Chondrocyte (in vitro differentiated cells): ENCODE results near the gene ADSS1. TPM values are rescaled to one million over a fixed set of nuclear protein-coding genes. Genes with fewer than 3 reads are reported as not detected.
A peak's percentile ranks its signal among the peaks of the same experiment; 100 is the strongest.

ENCODE experiments used
- DNase-seq: peaks from one replicate; pipeline ENCODE4 v3.0.0; 2021; ENCODE audit warnings: mixed read lengths, low spot score
- H3K27ac Mint-ChIP-seq: one replicate; pipeline ENCODE4 v1.8.0; 2021; ENCODE audit warnings: mild to moderate bottlenecking, moderate library complexity, mixed read lengths; ENCODE audit not compliant: unreplicated experiment
- H3K27me3 Mint-ChIP-seq: 2 replicates; pipeline ENCODE4 v1.8.0; 2021; ENCODE audit warnings: low read depth, mixed read lengths
- H3K36me3 Mint-ChIP-seq: 2 replicates; pipeline ENCODE4 v1.8.0; 2021; ENCODE audit warnings: low read depth, mixed read lengths
- H3K4me1 Mint-ChIP-seq: 2 replicates; pipeline ENCODE4 v1.8.0; 2021; ENCODE audit warnings: low read depth, mild to moderate bottlenecking, mixed read lengths
- H3K4me3 Mint-ChIP-seq: one replicate; pipeline ENCODE4 v1.8.0; 2021; ENCODE audit warnings: mild to moderate bottlenecking, moderate library complexity, mixed read lengths; ENCODE audit not compliant: unreplicated experiment
- H3K9me3 Mint-ChIP-seq: 2 replicates; pipeline ENCODE4 v1.8.0; 2021; ENCODE audit warnings: low read depth, mixed read lengths
- total RNA-seq: library from RNA; stranded (reverse); gene quantifications from 3 replicates; pipeline ENCODE4 v1.2.1, GENCODE V29; 2021
- TF ChIP-seq, protein P1 (sequence below): fragments of 200-600 bp; sonication (generic); IDR thresholded peaks from 2 replicates; pipeline ENCODE4 v1.5.0; 2021; ENCODE audit warnings: antibody characterized with exemption, mild to moderate bottlenecking, moderate library complexity

Gene ADSS1
- total RNA-seq, 1 donor from 2014 or later: 7.1 TPM

DNA sequence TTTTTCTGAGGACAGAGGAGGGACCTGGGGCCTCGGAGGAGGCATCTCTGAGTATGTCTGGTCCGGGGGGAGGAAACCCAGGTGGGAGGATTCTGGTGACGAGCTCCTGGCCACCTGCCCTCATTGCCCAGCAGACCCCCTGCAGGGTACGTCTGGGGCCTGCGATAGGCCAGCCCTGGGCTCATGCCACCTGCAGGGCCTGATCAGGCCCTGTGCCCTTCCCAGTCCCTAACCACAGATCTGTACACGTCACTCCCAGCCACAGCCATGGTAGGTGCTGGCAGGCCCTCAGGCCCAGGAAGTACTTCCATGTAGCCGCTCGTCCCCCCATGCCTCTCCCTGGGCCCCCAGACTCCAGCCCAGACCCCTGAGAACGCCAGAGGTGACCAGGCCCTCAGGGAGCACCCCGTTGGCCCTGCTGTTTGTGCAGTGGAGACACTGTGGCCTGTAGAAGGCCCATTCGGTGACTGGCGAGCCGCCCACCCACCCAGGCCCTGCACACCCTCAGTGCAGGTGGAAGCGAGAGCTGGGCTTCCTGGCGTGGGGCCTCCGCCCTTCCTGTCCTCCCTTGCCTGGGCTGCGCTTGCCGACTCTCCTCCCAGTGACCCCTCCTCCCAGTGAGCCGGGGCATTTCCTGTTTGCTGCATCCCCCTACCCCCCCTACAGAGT is 28.9 kb upstream of the ADSS1 start:
- Mint-ChIP-seq H3K4me3 (no peak overlapping the region), H3K36me3 (peaks cover 5% of the 10 kb centered on the region), H3K9me3 (no peaks in the 10 kb centered on the region), H3K27me3 (no peaks in the 10 kb centered on the region), H3K27ac (no peak overlapping the region), H3K4me1 (peaks cover 68% of the 10 kb centered on the region)
- DNase-seq: no peak
- TF ChIP-seq, protein P1, sequence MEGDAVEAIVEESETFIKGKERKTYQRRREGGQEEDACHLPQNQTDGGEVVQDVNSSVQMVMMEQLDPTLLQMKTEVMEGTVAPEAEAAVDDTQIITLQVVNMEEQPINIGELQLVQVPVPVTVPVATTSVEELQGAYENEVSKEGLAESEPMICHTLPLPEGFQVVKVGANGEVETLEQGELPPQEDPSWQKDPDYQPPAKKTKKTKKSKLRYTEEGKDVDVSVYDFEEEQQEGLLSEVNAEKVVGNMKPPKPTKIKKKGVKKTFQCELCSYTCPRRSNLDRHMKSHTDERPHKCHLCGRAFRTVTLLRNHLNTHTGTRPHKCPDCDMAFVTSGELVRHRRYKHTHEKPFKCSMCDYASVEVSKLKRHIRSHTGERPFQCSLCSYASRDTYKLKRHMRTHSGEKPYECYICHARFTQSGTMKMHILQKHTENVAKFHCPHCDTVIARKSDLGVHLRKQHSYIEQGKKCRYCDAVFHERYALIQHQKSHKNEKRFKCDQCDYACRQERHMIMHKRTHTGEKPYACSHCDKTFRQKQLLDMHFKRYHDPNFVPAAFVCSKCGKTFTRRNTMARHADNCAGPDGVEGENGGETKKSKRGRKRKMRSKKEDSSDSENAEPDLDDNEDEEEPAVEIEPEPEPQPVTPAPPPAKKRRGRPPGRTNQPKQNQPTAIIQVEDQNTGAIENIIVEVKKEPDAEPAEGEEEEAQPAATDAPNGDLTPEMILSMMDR: no peak

DNA sequence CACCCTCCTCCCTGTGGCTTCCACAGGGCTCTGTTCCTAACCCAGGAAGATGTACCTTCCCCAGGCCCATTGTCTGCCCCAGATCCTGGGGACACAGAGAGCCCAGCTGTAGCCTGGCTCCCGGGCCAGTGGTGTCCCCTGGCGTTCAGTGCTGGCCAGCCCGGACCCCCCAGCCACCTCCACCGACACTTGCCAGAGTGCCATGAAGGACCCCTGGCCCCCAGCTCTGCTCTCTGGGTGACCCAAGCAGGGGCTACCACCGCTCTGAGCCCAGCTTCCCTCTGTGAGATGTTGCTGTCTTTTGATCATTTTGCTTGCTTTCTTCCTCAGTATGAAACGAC is 28.4 kb upstream of the ADSS1 start:
- no peaks in the 10 kb centered on the region for H3K9me3 Mint-ChIP-seq
- TF ChIP-seq, protein P1: no peak
- no peaks in the 10 kb centered on the region for H3K27me3 Mint-ChIP-seq
- no peak for DNase-seq
- H3K4me3 Mint-ChIP-seq: no peak overlapping the region
- peaks cover 66% of the 10 kb centered on the region for H3K4me1 Mint-ChIP-seq
- no peak overlapping the region for H3K27ac Mint-ChIP-seq
- peaks cover 5% of the 10 kb centered on the region for H3K36me3 Mint-ChIP-seq

DNA sequence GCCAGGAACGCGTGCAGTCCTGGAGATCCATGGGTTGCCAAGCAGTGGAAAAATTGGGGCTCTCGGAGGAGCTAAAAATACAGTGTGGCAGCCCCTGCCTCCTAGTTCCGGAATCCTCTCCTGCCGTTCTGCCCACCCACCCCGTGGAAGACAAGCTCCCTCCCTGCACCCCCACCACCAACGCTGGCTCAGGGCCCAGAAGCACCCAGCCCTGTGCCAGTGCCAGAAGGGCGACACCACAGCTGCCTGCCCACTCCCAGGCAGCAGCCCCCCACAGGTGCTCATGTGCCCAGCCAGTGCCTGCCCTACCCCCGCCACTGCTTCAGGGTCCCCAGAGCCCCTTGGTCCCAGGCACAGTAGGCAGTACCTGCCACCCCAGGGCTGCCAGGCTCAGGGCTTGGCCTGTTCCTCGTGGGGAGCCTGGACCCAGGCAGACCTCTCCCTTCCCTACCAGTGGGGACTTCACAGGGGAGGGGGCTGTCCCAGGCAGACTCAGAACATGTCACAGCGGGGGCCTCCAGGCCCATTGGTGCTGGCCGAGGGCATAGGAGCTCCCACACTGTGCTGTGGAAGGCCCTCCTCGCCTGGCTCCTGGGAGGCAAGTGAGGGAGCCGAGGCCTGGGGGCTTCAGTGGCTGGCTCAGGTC is 27.2 kb upstream of the ADSS1 start:
- H3K9me3 Mint-ChIP-seq: no peaks in the 10 kb centered on the region
- peaks cover 56% of the 10 kb centered on the region for H3K4me1 Mint-ChIP-seq
- DNase-seq: no peak
- no peak overlapping the region for H3K27ac Mint-ChIP-seq
- H3K27me3 Mint-ChIP-seq: no peaks in the 10 kb centered on the region
- no peak overlapping the region for H3K4me3 Mint-ChIP-seq
- peaks cover 5% of the 10 kb centered on the region for H3K36me3 Mint-ChIP-seq
- TF ChIP-seq, protein P1: no peak

DNA sequence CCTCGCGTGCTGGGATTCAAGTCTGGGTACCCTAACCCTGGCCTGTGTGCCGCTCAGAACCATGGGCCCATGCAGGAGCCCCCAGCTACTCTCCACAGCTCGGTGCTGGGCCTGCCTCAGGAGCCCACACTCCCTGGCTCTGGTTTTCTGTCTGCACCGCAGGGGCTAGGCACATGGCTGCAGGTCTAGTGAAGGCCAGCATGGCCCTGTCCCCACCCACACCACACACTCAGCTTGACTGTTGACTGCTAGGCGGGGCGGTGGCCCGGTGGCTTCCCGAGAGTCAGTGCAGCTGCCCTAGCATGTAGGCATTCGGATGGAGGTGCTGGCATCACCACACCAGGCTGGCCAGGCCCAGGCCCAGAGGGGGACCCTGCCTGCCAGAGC is 26.7 kb upstream of the ADSS1 start:
- peaks cover 51% of the 10 kb centered on the region for H3K4me1 Mint-ChIP-seq
- no peak for DNase-seq
- peaks cover 6% of the 10 kb centered on the region for H3K36me3 Mint-ChIP-seq
- peak overlapping the region; percentile 12 for H3K27ac Mint-ChIP-seq
- H3K4me3 Mint-ChIP-seq: no peak overlapping the region
- no peaks in the 10 kb centered on the region for H3K9me3 Mint-ChIP-seq
- H3K27me3 Mint-ChIP-seq: no peaks in the 10 kb centered on the region
- TF ChIP-seq, protein P1: no peak

DNA sequence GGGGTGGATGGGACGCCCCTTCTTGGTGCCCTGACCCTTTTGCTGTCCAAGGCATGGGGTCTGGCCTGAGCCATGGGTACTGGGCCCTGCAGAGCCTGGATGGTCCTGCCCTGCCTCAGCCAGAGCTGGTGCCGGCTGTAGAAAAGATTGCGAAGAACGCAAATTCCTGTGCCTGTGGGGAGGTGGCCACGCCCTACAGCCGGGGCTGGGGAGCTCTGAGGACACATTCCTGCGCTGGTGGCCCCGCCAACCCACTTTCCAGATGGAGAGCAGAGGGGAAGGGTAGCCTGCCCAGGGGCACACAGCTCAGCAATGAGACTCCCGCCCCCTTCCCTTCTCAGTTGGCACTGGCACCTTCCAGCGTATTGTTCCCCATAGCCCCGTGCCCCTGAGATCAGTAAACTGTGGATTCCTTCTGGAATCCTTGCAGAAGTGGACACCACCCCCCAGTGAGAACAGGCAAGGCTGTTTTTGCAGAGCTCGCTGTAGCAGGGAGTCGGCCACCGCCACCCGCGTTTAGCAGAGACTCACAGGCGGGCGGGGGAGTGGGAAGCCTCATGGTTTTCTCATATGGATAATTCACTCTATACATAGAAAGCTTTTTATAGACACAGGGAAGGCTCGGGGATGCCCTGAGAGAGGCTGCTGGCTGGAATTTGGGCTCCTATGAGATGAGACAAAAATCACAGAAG is 26.0 kb upstream of the ADSS1 start:
- TF ChIP-seq, protein P1: no peak
- H3K4me3 Mint-ChIP-seq: no peak overlapping the region
- peaks cover 6% of the 10 kb centered on the region for H3K36me3 Mint-ChIP-seq
- peak overlapping the region; percentile 67 for H3K27ac Mint-ChIP-seq
- H3K27me3 Mint-ChIP-seq: no peaks in the 10 kb centered on the region
- H3K9me3 Mint-ChIP-seq: no peaks in the 10 kb centered on the region
- no peak for DNase-seq
- peaks cover 48% of the 10 kb centered on the region for H3K4me1 Mint-ChIP-seq
